ENCODE data around the gene ASB2. TPM values are rescaled to one million over a fixed set of nuclear protein-coding genes. Genes with fewer than 3 reads are reported as not detected.

ASB2 gene
- total and polyA plus RNA-seq, 7 experiments from 2014 or later, result 0.32 to 63.1 (median 1.4) TPM; not detected in 2

DNA sequence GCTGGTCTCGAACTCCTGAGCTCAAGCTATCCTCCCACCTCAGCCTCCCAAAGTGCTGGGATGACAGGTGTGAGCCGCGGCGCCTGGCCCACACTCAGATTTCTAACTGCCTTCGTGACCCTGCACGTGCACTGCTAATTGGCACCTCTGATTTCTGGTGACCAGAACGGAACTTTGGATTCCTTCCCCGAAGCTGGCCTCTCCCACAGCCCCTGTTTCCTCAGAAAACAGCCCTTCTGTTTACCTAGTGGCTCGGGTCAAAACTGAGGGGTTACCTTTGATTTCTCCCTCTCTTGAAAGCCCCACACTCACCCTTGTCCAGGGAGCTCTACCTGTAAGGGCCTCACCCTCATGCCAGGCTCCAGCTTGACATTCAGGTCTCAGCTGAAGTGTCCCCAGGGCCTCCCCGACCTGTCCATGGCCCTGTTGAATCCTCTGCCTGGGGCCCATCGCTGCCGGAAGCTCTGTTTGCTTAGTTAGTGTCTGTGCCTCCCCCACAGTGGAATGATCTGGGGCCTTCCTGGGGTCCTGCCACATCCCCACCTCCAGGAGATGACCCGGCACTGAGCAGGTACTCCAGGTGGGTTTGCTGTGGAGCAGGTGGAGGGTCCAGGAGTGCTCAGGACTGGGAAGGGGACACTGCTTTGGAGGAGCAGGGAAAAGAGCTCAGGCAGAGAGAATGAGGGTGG is 73.6 kb downstream of the ASB2 start:
- Mint-ChIP-seq H3K9me3 (peaks cover 0 to 2% (median 0%) of the 10 kb centered on the region in 11 donors), H3K36me3 (no peaks in the 10 kb centered on the region), H3K27ac (no peak overlapping the region), H3K27me3 (peaks cover 17 to 23% (median 20%) of the 10 kb centered on the region in 5 donors), H3K4me1 (peaks cover 0 to 3% (median 0%) of the 10 kb centered on the region in 7 donors), H3K4me3 (no peak overlapping the region)
- DNase-seq (no peak), ATAC-seq (no peak)
- Histone ChIP-seq H3K4me1 (ENCODE audit: control insufficient read depth in 2 of 2, insufficient read depth in 2 of 2, low read length in 2 of 2) (no peaks in the 10 kb centered on the region), H3K27ac (ENCODE audit: low read depth, low read length) (no peak overlapping the region), H3K9me3 (ENCODE audit: control insufficient read depth in 2 of 3, low read length in 3 of 3) (no peaks in the 10 kb centered on the region), H3K4me3 (ENCODE audit: low read length) (no peak overlapping the region), H3K36me3 (ENCODE audit: control insufficient read depth in 2 of 3, insufficient read depth in 3 of 3, low read length in 3 of 3) (no peaks in the 10 kb centered on the region), H3K27me3 (ENCODE audit: control insufficient read depth in 2 of 2, insufficient read depth in 2 of 2, low read length in 2 of 2) (no peaks in the 10 kb centered on the region)
- intact Hi-C loops (cut with micrococcal nuclease), result no loop called here
- POLR2A ChIA-PET, result no interaction called here
- CTCF ChIA-PET, result no interaction called here

DNA sequence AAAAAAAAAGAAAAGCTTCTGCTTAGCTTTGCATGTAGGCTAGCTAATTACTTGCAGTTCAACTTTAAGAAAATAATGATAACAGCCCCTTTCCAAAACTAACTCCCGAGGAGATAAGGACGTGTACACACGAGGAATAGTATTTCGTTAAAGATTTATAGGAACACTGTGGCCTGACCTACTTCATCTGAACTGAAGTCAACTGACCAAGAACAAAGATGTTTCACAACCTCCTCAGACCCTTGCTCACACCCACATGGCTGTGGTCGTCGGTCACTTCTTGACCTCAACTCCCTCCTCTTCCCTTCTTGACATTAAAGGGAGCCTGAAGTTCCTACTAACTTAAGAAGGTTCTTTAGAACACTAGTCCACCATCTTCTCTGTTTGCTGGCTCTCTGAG is 74.6 kb downstream of the ASB2 start:
- Mint-ChIP-seq H3K27me3 (peaks cover 20 to 23% (median 21%) of the 10 kb centered on the region in 5 donors), H3K36me3 (no peaks in the 10 kb centered on the region), H3K27ac (no peak overlapping the region), H3K9me3 (peaks cover 0 to 2% (median 0%) of the 10 kb centered on the region in 11 donors), H3K4me1 (peaks cover 0 to 3% (median 0%) of the 10 kb centered on the region in 7 donors), H3K4me3 (no peak overlapping the region)
- DNase-seq (no peak), ATAC-seq (no peak)
- H3K4me1 ChIP-seq (ENCODE audit: control insufficient read depth in 2 of 2, insufficient read depth in 2 of 2, low read length in 2 of 2), result no peaks in the 10 kb centered on the region
- no peak overlapping the region for H3K4me3 ChIP-seq (ENCODE audit: low read length)
- H3K9me3 ChIP-seq (ENCODE audit: control insufficient read depth in 2 of 3, low read length in 3 of 3), result no peaks in the 10 kb centered on the region
- ChIA-PET POLR2A (no interaction called here), CTCF (no interaction called here)
- no peaks in the 10 kb centered on the region for H3K36me3 ChIP-seq (ENCODE audit: control insufficient read depth in 2 of 3, insufficient read depth in 3 of 3, low read length in 3 of 3)
- H3K27ac ChIP-seq (ENCODE audit: low read depth, low read length), result no peak overlapping the region
- intact Hi-C loops (cut with micrococcal nuclease), result no loop called here
- H3K27me3 ChIP-seq (ENCODE audit: control insufficient read depth in 2 of 2, insufficient read depth in 2 of 2, low read length in 2 of 2), result no peaks in the 10 kb centered on the region

DNA sequence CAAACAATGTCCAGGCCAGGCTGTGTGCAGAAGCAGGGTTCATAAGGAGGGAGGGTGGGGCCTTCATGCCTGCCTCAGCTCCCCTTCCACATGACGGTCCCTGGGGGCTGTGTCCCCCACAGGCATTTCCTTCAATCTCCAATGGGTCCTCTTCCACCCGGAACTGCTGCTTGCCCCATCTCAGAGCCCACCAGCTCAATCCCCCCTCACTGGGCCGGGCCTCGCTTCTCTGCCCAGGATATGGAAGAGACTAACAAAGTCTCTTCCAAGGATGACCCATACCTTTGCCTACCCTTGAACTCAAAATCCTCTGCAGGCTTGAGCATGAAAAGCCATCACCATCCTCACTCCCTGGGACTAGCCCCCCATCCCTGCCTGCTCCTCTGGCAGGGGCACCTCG is 77.6 kb downstream of the ASB2 start:
- peaks cover 0 to under 1% (median 0%) of the 10 kb centered on the region in 7 donors for H3K4me1 Mint-ChIP-seq
- DNase-seq, result no peak
- no peaks in the 10 kb centered on the region for H3K36me3 ChIP-seq (ENCODE audit: control insufficient read depth in 2 of 3, insufficient read depth in 3 of 3, low read length in 3 of 3)
- H3K27ac Mint-ChIP-seq, result no peak overlapping the region
- no peak overlapping the region for H3K27ac ChIP-seq (ENCODE audit: low read depth, low read length)
- CTCF ChIA-PET, result no interaction called here
- H3K9me3 ChIP-seq (ENCODE audit: control insufficient read depth in 2 of 3, low read length in 3 of 3), result no peaks in the 10 kb centered on the region
- H3K27me3 Mint-ChIP-seq, result peaks cover 3 to 18% (median 11%) of the 10 kb centered on the region in 5 donors
- H3K4me1 ChIP-seq (ENCODE audit: control insufficient read depth in 2 of 2, insufficient read depth in 2 of 2, low read length in 2 of 2), result no peaks in the 10 kb centered on the region
- intact Hi-C loops (cut with micrococcal nuclease), result no loop called here
- H3K9me3 Mint-ChIP-seq, result peaks cover 0 to under 1% (median 0%) of the 10 kb centered on the region in 11 donors
- no peak overlapping the region for H3K4me3 ChIP-seq (ENCODE audit: low read length)
- POLR2A ChIA-PET, result no interaction called here
- H3K36me3 Mint-ChIP-seq, result no peaks in the 10 kb centered on the region
- H3K27me3 ChIP-seq (ENCODE audit: control insufficient read depth in 2 of 2, insufficient read depth in 2 of 2, low read length in 2 of 2), result no peaks in the 10 kb centered on the region
- ATAC-seq, result no peak
- no peak overlapping the region for H3K4me3 Mint-ChIP-seq

DNA sequence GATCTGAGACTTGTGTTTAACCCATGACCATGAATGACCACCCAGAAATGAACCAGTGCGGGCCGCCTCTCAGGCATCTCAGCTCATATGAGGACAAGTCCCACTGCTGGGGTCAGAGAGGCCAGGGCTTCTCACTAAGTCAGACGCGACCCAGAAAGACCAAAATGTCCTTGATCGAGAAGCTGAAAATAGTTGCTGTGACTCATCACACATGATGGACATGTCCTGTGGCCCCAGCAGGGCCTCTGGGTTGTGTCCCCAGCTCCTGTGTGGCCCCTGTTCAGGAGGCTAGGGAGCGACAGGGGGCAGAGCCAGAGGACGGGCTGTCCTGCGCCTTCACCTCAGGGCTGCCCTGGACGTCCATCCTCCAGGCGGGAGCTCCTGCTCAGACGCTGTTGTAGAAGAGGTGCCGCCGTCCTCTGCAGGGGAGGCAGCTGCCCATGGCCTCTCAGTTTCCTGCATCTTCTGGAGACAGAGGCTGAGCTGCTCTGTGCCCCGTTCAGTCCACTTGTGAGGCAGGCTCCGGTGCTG is 78.2 kb downstream of the ASB2 start:
- H3K9me3 Mint-ChIP-seq, result no peaks in the 10 kb centered on the region
- H3K36me3 Mint-ChIP-seq, result no peaks in the 10 kb centered on the region
- Histone ChIP-seq H3K27ac (ENCODE audit: low read depth, low read length) (no peak overlapping the region), H3K4me3 (ENCODE audit: low read length) (no peak overlapping the region), H3K27me3 (ENCODE audit: control insufficient read depth in 2 of 2, insufficient read depth in 2 of 2, low read length in 2 of 2) (no peaks in the 10 kb centered on the region), H3K36me3 (ENCODE audit: control insufficient read depth in 2 of 3, insufficient read depth in 3 of 3, low read length in 3 of 3) (no peaks in the 10 kb centered on the region), H3K4me1 (ENCODE audit: control insufficient read depth in 2 of 2, insufficient read depth in 2 of 2, low read length in 2 of 2) (no peaks in the 10 kb centered on the region), H3K9me3 (ENCODE audit: control insufficient read depth in 2 of 3, low read length in 3 of 3) (no peaks in the 10 kb centered on the region)
- H3K27ac Mint-ChIP-seq, result no peak overlapping the region
- peaks cover 0 to 12% (median 6%) of the 10 kb centered on the region in 5 donors for H3K27me3 Mint-ChIP-seq
- H3K4me3 Mint-ChIP-seq, result no peak overlapping the region
- POLR2A ChIA-PET, result no interaction called here
- no peaks in the 10 kb centered on the region for H3K4me1 Mint-ChIP-seq
- intact Hi-C loops (cut with micrococcal nuclease), result no loop called here
- ATAC-seq (no peak), DNase-seq (no peak)
- CTCF ChIA-PET, result no interaction called here

DNA sequence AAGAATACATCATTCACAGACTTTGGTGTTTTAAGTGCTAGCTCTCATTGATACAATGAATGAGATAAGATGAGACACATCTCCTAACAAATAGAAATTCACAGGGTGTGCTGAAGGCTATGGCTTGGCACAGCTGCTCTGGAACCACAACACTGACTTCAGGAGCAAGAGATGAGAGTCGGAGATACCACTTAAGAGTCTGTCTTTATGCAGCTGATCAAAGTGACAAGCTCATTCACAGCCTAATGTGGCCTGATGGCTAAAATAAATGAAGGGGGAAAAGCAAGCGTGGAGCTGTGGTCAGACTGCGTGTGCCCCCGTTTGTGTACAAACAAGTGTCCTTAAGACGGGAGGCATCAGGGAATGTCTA is 78.9 kb downstream of the ASB2 start:
- no peaks in the 10 kb centered on the region for H3K36me3 Mint-ChIP-seq
- ChIA-PET POLR2A (no interaction called here), CTCF (interaction anchor here (2.5 kb wide), 1 partner anchor 9 kb away, joined by 9 read pairs; no protein-coding TSS in a partner anchor)
- no peaks in the 10 kb centered on the region for H3K9me3 Mint-ChIP-seq
- intact Hi-C loops (cut with micrococcal nuclease), result no loop called here
- no peak overlapping the region for H3K4me3 ChIP-seq (ENCODE audit: low read length)
- no peaks in the 10 kb centered on the region for H3K9me3 ChIP-seq (ENCODE audit: control insufficient read depth in 2 of 3, low read length in 3 of 3)
- H3K27me3 Mint-ChIP-seq, result peaks cover under 1 to 8% (median 5%) of the 10 kb centered on the region in 5 donors
- H3K27ac ChIP-seq (ENCODE audit: low read depth, low read length), result no peak overlapping the region
- H3K4me3 Mint-ChIP-seq, result no peak overlapping the region
- no peaks in the 10 kb centered on the region for H3K27me3 ChIP-seq (ENCODE audit: control insufficient read depth in 2 of 2, insufficient read depth in 2 of 2, low read length in 2 of 2)
- ATAC-seq (no peak), DNase-seq (no peak)
- H3K4me1 ChIP-seq (ENCODE audit: control insufficient read depth in 2 of 2, insufficient read depth in 2 of 2, low read length in 2 of 2), result no peaks in the 10 kb centered on the region
- no peak overlapping the region for H3K27ac Mint-ChIP-seq
- no peaks in the 10 kb centered on the region for H3K36me3 ChIP-seq (ENCODE audit: control insufficient read depth in 2 of 3, insufficient read depth in 3 of 3, low read length in 3 of 3)
- no peaks in the 10 kb centered on the region for H3K4me1 Mint-ChIP-seq

DNA sequence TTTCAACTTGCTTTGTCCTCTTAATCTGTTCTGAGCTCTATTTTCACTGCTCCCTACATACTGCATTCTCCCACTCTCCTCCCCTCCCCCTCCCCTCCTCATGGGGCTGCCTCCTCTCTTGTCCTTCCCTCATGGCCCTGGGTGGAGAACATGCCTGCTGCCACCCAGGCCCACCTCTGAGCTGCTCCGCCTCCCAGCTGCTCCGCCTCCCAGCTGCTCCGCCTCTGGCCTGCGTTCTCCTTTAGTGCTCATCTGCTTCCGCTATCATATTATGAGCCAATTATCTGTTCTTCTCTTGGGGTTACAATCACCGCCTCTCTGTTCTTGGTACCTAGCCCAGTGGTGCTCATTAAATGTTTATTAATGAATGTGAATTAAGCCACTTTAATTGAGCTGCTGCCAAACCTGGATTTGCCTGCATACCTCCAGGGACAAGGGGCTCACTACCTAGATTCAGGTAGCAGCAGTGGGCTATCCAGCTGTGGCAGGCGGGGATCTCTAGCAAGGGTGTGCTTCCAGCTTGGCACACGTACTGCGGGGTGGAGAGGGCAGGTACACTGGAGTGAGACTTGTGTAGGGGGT is 81.3 kb downstream of the ASB2 start:
- H3K4me3 Mint-ChIP-seq, result no peak overlapping the region
- H3K27me3 Mint-ChIP-seq, result peaks cover 12 to 20% (median 18%) of the 10 kb centered on the region in 5 donors
- Histone ChIP-seq H3K4me1 (ENCODE audit: control insufficient read depth in 2 of 2, insufficient read depth in 2 of 2, low read length in 2 of 2) (no peaks in the 10 kb centered on the region), H3K27me3 (ENCODE audit: control insufficient read depth in 2 of 2, insufficient read depth in 2 of 2, low read length in 2 of 2) (no peaks in the 10 kb centered on the region), H3K36me3 (ENCODE audit: control insufficient read depth in 2 of 3, insufficient read depth in 3 of 3, low read length in 3 of 3) (no peaks in the 10 kb centered on the region), H3K4me3 (ENCODE audit: low read length) (no peak overlapping the region), H3K27ac (ENCODE audit: low read depth, low read length) (no peak overlapping the region), H3K9me3 (ENCODE audit: control insufficient read depth in 2 of 3, low read length in 3 of 3) (no peaks in the 10 kb centered on the region)
- no peaks in the 10 kb centered on the region for H3K9me3 Mint-ChIP-seq
- DNase-seq, result no peak
- no peaks in the 10 kb centered on the region for H3K4me1 Mint-ChIP-seq
- intact Hi-C loops (cut with micrococcal nuclease), result no loop called here
- ChIA-PET POLR2A (no interaction called here), CTCF (interaction anchor here (2.5 kb wide), 1 partner anchor 12 kb away, joined by 9 read pairs; no protein-coding TSS in a partner anchor)
- no peak overlapping the region for H3K27ac Mint-ChIP-seq
- H3K36me3 Mint-ChIP-seq, result no peaks in the 10 kb centered on the region
- no peak for ATAC-seq
